HepG2 (cell line): Measurements from ENCODE around the gene FAF2. TPM values are rescaled to one million over a fixed set of nuclear protein-coding genes. Genes with fewer than 3 reads are reported as not detected.

ENCODE experiments used
- ATAC-seq: fragments of 200-7000 bp; cut with Tn5 transposase; 3 replicates; pipeline ENCODE4 v1.9.1; 2020; ENCODE audit warnings: mild to moderate bottlenecking, moderate library complexity
- BruUV-seq: library from RNA; stranded (reverse); fragments of 400-500 nt; replicated peaks from 2 replicates; lab custom pipeline; 2021; lab: Mats Ljungman, UMichigan
- CTCF ChIA-PET: fragments of 300-600 bp; formaldehyde crosslinking; extraction: SDS; loops from one replicate; lab custom pipeline; 2021; ENCODE audit warnings: low total read pairs, inconsistent platforms, low intra/inter-chr PET ratio; lab: Yijun Ruan, JAX
- POLR2A ChIA-PET: fragments of 350-600 bp; sonication (Branson Sonifier 250); formaldehyde crosslinking; loops from one replicate; lab custom pipeline; 2020; ENCODE audit warnings: antibody characterized with exemption, inconsistent platforms; lab: Yijun Ruan, JAX
- DNase-seq: peaks from one replicate; pipeline ENCODE4 v3.0.0-alpha.2; 2015; ENCODE audit warnings: low spot score
- FAIRE-seq: peaks from 3 replicates; lab custom pipeline; 2011; peaks lifted over from hg19 to GRCh38; lab: Jason Lieb, UNC
- H2AFZ ChIP-seq: one replicate; pipeline ENCODE4 v1.6.1; 2011; ENCODE audit warnings: low read length, inconsistent platforms
- H3K27ac ChIP-seq: fragments of 300-600 bp; 3 replicates; pipeline ENCODE4 v1.8.0; 2011; ENCODE audit warnings: mixed run types, mild to moderate bottlenecking, mixed read lengths, low read length, inconsistent platforms; ENCODE audit not compliant: insufficient read depth; ENCODE audit errors: extremely low read length
- H3K27me3 ChIP-seq, 2 experiments: fragments of 200-600 bp in 1 of 2; 2 replicates in 1 of 2; 3 replicates in 1 of 2; pipeline versions ENCODE4 v1.6.0 to v1.8.0; 2011; ENCODE audit warnings: low read length in 2 of 2, mild to moderate bottlenecking in 2 of 2, moderate library complexity in 2 of 2, inconsistent platforms in 1 of 2; ENCODE audit not compliant: insufficient read depth in 2 of 2, control insufficient read depth in 1 of 2
- H3K36me3 ChIP-seq, 2 experiments: fragments of 200-600 bp in 1 of 2; replicated peaks in 1 of 2; 2 replicates in 1 of 2; 3 replicates in 1 of 2; pipeline versions ENCODE4 v1.5.1 to v1.8.0; 2011; ENCODE audit warnings: low read length in 2 of 2, inconsistent platforms in 1 of 2; ENCODE audit not compliant: insufficient read depth in 2 of 2, control insufficient read depth in 1 of 2
- H3K4me1 ChIP-seq: 2 replicates; pipeline ENCODE4 v1.5.1; 2012; ENCODE audit warnings: low read length, inconsistent platforms; ENCODE audit not compliant: insufficient read depth
- H3K4me2 ChIP-seq: 2 replicates; pipeline ENCODE4 v1.6.0; 2011; ENCODE audit warnings: low read depth, low read length, inconsistent platforms
- H3K4me3 ChIP-seq, 3 experiments: fragments of 200-600 bp in 1 of 3; sonication (generic), shearing (Covaris generic) in 1 of 3; replicated peaks in 1 of 3; 2 replicates each; pipeline ENCODE4 v1.5.1; 2011 to 2016; ENCODE audit warnings: low read length in 3 of 3, inconsistent platforms in 2 of 3, low read depth in 2 of 3, mild to moderate bottlenecking in 2 of 3, control low read depth in 1 of 3, mixed read lengths in 1 of 3; ENCODE audit not compliant: insufficient read depth in 1 of 3
- H3K79me2 ChIP-seq: one replicate; pipeline ENCODE4 v1.6.1; 2011; ENCODE audit warnings: low read length, inconsistent platforms; ENCODE audit not compliant: insufficient read depth
- H3K9ac ChIP-seq: 2 replicates; pipeline ENCODE4 v1.6.0; 2011; ENCODE audit warnings: mild to moderate bottlenecking, low read depth, low read length, inconsistent platforms; ENCODE audit not compliant: insufficient read depth
- H3K9me3 ChIP-seq: 2 replicates; pipeline ENCODE4 v1.5.1; 2012; ENCODE audit warnings: mild to moderate bottlenecking, low read length
- H4K20me1 ChIP-seq: 2 replicates; pipeline ENCODE4 v1.6.0; 2011; ENCODE audit warnings: inconsistent platforms, mild to moderate bottlenecking, low read length, moderate library complexity; ENCODE audit not compliant: insufficient read depth
- ARID4A ChIP-seq: sonication (generic); formaldehyde crosslinking; IDR thresholded peaks from 2 replicates; pipeline ENCODE4 v1.5.0; 2020; ENCODE audit warnings: mild to moderate bottlenecking, missing genetic modification reagents, borderline replicate concordance
- EED ChIP-seq: sonication (generic); formaldehyde crosslinking; IDR thresholded peaks from 2 replicates; pipeline ENCODE4 v1.5.0; 2020; ENCODE audit warnings: mild to moderate bottlenecking, missing genetic modification reagents
- FUBP1 ChIP-seq: sonication (generic); formaldehyde crosslinking; IDR thresholded peaks from 2 replicates; pipeline ENCODE4 v1.5.1; 2020; ENCODE audit warnings: missing genetic modification reagents, mild to moderate bottlenecking, borderline replicate concordance
- IRF1 ChIP-seq: sonication (generic); formaldehyde crosslinking; IDR thresholded peaks from 2 replicates; pipeline ENCODE4 v1.4.0; 2020; ENCODE audit warnings: low read depth, mild to moderate bottlenecking, missing genetic modification reagents
- JUN ChIP-seq: sonication (generic); formaldehyde crosslinking; IDR thresholded peaks from 2 replicates; pipeline ENCODE4 v1.4.0; 2020; ENCODE audit warnings: mild to moderate bottlenecking, missing genetic modification reagents
- KDM2A ChIP-seq: sonication (generic); formaldehyde crosslinking; IDR thresholded peaks from 2 replicates; pipeline ENCODE4 v1.4.0; 2020; ENCODE audit warnings: low read depth, missing genetic modification reagents, borderline replicate concordance
- SRSF1 ChIP-seq: fragments of 200-400 bp; formaldehyde crosslinking; optimal IDR thresholded peaks from 2 replicates; pipeline ENCODE3; 2017; ENCODE audit warnings: mild to moderate bottlenecking, low read depth, low read length, moderate library complexity
- TFAP4 ChIP-seq: sonication (generic); IDR thresholded peaks from 2 replicates; pipeline ENCODE4 v1.6.1; 2016; ENCODE audit warnings: low read depth, borderline replicate concordance
- ZFY ChIP-seq: sonication (generic); formaldehyde crosslinking; IDR thresholded peaks from 2 replicates; pipeline ENCODE4 v1.4.0; 2020; ENCODE audit warnings: missing genetic modification reagents
- ZKSCAN8 ChIP-seq: IDR thresholded peaks from 2 replicates; pipeline ENCODE4 v1.6.1; 2016; ENCODE audit warnings: borderline replicate concordance, missing genetic modification reagents, missing compliant biosample characterization
- ZNF333 ChIP-seq: sonication (generic); formaldehyde crosslinking; IDR thresholded peaks from 2 replicates; pipeline ENCODE4 v1.4.0; 2020; ENCODE audit warnings: mild to moderate bottlenecking, missing genetic modification reagents, borderline replicate concordance
- ZNF512 ChIP-seq: sonication (generic); formaldehyde crosslinking; IDR thresholded peaks from 2 replicates; pipeline ENCODE4 v1.4.0; 2020; ENCODE audit warnings: mild to moderate bottlenecking, missing genetic modification reagents
- WGBS: methylation state at CpG from one replicate; pipeline ENCODE4 v1.1.6; 2017; ENCODE audit warnings: low lambda C conversion rate; 5-methylcytosine and 5-hydroxymethylcytosine counted together
- in situ Hi-C: cut with HindIII; loops from 2 replicates; pipeline ENCODE4 v1.10.0; 2017; ENCODE audit warnings: low pct_unique_long_range_greater_than_20kb; ENCODE audit not compliant: extremely low pct_ligation_motif_present
- intact Hi-C: fragments of 100-400 bp; cut with micrococcal nuclease; formaldehyde crosslinking; loops from one replicate; pipeline ENCODE4 v1.10.0; 2022; ENCODE audit not compliant: unreplicated experiment
- polyA plus RNA-seq, 8 experiments: library from polyadenylated mRNA; depleted of rRNA in 3 of 8; stranded (reverse) in 7 of 8; unstranded in 1 of 8; fragments of >200 nt; fragmentation: Illumina TruSeq in 4 of 8; extraction: Trizol in 4 of 8; gene quantifications; 2 replicates each; pipeline versions ENCODE4 v1.2.1 to v1.2.3, GENCODE V29; 2011 to 2016; ENCODE audit warnings: low read depth in 4 of 8, missing spikeins in 1 of 8, mixed read lengths in 1 of 8; ENCODE audit not compliant: insufficient read depth in 1 of 8
- total RNA-seq, 5 experiments: library from RNA; depleted of rRNA; stranded (reverse); fragments of >200 nt; fragmentation: Illumina TruSeq; extraction: Trizol; gene quantifications; 2 replicates each; pipeline ENCODE4 v1.2.3, GENCODE V29; 2016; ENCODE audit warnings: low read depth in 1 of 5

Gene FAF2
- total and polyA plus RNA-seq, 2 of the 13 experiments (the other 11 are each of a cell fraction or from before 2014, with no cell fraction given), result 27.8 to 34.3 TPM

GRCh38 chr5:176549871-176550270, 101.7 kb downstream of the FAF2 start (continued):
- TF ChIP-seq TFAP4, result peak; percentile 50; the same call in 1 of the 2 replicates
- TF ChIP-seq IRF1 (CRISPR knock-in tag), result no peak
- TF ChIP-seq FUBP1 (CRISPR knock-in tag), result no peak
- TF ChIP-seq ZFY, result peak; percentile 34; the same call in 1 of the 2 replicates
- TF ChIP-seq EED (CRISPR knock-in tag), result peak; percentile 81

GRCh38 chr5:176550275-176550831, 102.2 kb downstream of the FAF2 start:
- no peak overlapping the region for H2AFZ ChIP-seq
- intact Hi-C loops, result no loop called here
- ATAC-seq (peak; percentile 45), DNase-seq (no peak), FAIRE-seq (no peak)
- H3K27me3 ChIP-seq, result no peaks in the 10 kb centered on the region
- CTCF ChIA-PET, result no interaction called here
- 5% methylated on average over 9 of the region's 16 CpGs for WGBS
- H3K4me1 ChIP-seq, result peaks cover 55% of the 10 kb centered on the region
- H3K4me3 ChIP-seq, result peak overlapping the region; percentile 66 to 86 (median 72)
- peak overlapping the region; percentile 75 for H3K9ac ChIP-seq
- in situ Hi-C loops, result no loop called here
- BruUV-seq, result no TSS peak
- H3K27ac ChIP-seq, result peak overlapping the region; percentile 53
- no peaks in the 10 kb centered on the region for H3K36me3 ChIP-seq
- POLR2A ChIA-PET, result interaction anchor here (1.1 to 9.7 kb wide), 4 partner anchors 8 to 103 kb away, joined by 3 to 212 read pairs (median 8); partner anchors contain the start of genes FAF2 and RNF44
- H3K9me3 ChIP-seq, result no peaks in the 10 kb centered on the region
- H4K20me1 ChIP-seq, result no peaks in the 10 kb centered on the region
- peaks cover 16% of the 10 kb centered on the region for H3K79me2 ChIP-seq
- H3K4me2 ChIP-seq, result peak overlapping the region; percentile 98
- TF ChIP-seq ZNF512, result no peak
- no peak; the same call in 1 of the 2 replicates for TF ChIP-seq ARID4A
- no peak for TF ChIP-seq JUN (CRISPR knock-in tag)
- TF ChIP-seq ZNF333 (CRISPR knock-in tag), result no peak
- TF ChIP-seq KDM2A (CRISPR knock-in tag), result 0 out of 2 replicates have a peak, but pooled peaks have one; percentile 3
- TF ChIP-seq SRSF1, result no peak
- no peak for TF ChIP-seq ZKSCAN8 (CRISPR knock-in tag)
